Left renal cortex interstitium (tissue), 4 donors: ENCODE results near the gene EXOC4. TPM values are rescaled to one million over a fixed set of nuclear protein-coding genes. Genes with fewer than 3 reads are reported as not detected.

Experiments used
- DNase-seq, 4 donors: peaks; one replicate each; pipeline ENCODE4 v3.0.0-alpha.2; 2013; ENCODE audit warnings: low read depth in 4 of 4, low spot score in 2 of 4, missing footprints in 1 of 4
- polyA plus RNA-seq, 4 donors: library from polyadenylated mRNA; unstranded; fragments of 120-200 nt; gene quantifications; one replicate each; pipeline ENCODE4 v1.2.1, GENCODE V29; 2013; ENCODE audit not compliant: insufficient read length in 4 of 4

The EXOC4 gene
- polyA plus RNA-seq, 4 donors = 62.5 to 71.8 (median 67.1) TPM

- no peak for DNase-seq
These were observed 435.8 kb downstream of the EXOC4 start for GRCh38 chr7:133688483-133689239.

DNA sequence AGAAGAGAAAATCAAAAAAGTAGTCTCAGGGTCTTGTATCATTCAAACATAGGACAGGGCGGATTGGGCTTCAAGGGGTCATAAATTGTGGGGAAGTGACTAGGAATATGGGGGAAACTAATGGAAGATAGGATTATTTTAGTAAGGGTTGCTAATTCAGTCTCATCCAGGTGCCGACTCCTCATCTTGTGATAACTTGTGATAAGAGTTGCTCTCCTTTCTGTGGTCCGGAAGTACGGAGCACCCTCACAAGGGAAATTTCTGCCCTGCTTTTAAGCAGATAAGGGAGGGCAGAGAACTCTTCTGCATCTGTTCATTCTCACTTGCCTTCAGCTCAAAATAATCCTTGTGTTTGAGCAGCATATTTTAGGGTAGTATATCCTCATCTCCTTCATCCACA is 437.9 kb downstream of the EXOC4 start:
- DNase-seq = no peak

- no peak for DNase-seq
These were observed 439.1 kb downstream of the EXOC4 start for GRCh38 chr7:133691727-133692610.

DNA sequence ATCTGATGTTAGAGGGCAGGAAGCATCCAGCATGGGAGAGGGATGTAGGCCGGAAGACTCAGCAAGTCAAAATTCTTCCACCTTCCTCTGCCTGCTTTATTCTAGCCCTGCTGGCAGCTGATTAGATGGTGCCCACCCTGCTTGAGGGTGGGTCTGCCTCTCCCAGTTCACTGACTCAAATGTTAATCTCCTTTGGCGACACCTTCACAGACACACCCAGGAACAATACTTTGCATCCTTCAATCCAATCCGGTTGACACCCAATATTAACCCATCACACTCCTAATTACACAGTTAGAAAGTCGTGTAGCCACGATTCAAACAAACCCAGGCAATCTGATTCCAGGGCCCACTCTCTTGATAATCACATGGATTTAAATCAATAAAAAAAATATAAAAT is 440.4 kb downstream of the EXOC4 start:
- no peak for DNase-seq

GRCh38 chr7:133696056-133696455 is 443.2 kb downstream of the EXOC4 start:
- no peak for DNase-seq

DNA sequence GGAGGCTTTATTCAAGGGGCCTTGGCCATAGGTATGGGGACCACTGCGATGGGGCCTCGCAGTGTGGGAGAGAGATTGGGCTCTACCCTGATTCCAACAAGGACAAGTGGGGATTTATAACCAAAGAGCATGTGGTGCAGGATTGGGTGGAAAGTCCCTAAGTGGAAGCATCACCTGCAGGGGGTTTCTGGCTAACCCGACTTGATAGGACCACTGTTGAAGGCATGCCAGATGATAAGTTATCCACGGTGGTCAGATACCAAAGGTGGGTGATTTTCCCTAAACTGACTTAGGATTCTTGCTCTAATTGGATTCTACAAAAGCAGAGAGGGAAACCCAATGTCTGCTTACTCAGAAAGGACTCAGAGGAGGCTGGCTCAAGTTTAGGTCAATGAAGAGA is 444.7 kb downstream of the EXOC4 start:
- no peak for DNase-seq

DNA sequence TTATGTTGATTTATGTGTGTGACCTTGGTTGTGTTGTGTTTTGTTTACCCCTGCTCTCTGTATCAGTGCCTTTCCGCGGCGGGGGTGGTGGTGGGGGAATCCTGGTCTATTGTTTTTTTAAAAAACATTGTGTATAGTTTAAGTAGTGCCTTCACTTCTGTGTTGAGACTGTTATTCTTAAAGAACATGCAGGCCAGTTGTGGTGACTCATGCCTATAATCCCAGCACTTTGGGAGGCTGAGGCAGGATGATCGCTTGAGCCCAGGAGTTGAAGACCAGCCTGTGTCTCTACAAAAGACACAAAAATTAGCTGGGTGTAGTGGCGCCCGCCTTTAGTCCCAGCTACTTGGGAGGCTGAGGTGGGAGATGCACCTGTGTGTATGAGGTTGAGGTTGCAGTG is 445.2 kb downstream of the EXOC4 start:
- DNase-seq = no peak

DNA sequence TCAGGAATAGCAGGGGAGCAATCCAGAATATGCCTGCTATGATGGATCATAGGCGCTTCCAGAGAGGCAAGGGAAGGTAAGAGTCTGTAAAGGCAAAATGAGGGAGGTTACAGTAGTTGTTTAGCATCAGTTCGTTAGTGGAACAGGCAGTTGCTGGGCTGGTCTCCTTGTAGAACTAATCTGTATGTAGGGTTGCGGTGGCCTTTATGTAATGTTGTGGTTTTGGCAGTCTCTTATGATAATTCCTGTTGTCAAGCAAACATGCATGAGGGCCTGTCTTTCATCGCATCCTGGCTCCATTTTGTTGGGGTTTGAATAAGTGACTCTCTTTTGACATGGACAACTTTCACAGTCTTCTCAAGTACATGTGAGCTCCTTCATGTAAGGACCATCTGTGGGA is 446.5 kb downstream of the EXOC4 start:
- no peak for DNase-seq

- DNase-seq = no peak
These were observed 449.2 kb downstream of the EXOC4 start for GRCh38 chr7:133702078-133702477.

- no peak for DNase-seq
These were observed 450.1 kb downstream of the EXOC4 start for GRCh38 chr7:133702960-133703359.

GRCh38 chr7:133703547-133703946 is 450.7 kb downstream of the EXOC4 start:
- no peak for DNase-seq

- DNase-seq = no peak
These were observed 451.6 kb downstream of the EXOC4 start for GRCh38 chr7:133704453-133704852.

DNA sequence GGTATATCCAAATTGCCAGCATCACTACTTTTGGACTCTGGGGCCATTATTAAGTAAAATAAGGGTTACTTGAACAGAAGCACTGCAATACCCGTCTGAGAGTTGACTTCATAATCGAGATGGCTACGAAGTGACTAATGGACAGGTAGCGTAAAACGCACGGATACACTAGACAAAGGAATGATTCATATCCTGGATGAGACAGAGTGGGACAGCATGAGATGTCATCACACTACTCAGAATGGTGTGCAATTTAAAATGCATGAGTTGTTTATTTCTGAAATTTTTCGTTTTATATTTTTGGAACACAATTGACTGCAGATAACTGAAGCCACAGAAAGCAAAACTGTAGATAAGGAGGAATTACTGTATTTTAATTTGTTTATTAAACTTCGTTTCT is 452.7 kb downstream of the EXOC4 start:
- no peak for DNase-seq

GRCh38 chr7:133706016-133706415 is 453.1 kb downstream of the EXOC4 start:
- DNase-seq = no peak

DNA sequence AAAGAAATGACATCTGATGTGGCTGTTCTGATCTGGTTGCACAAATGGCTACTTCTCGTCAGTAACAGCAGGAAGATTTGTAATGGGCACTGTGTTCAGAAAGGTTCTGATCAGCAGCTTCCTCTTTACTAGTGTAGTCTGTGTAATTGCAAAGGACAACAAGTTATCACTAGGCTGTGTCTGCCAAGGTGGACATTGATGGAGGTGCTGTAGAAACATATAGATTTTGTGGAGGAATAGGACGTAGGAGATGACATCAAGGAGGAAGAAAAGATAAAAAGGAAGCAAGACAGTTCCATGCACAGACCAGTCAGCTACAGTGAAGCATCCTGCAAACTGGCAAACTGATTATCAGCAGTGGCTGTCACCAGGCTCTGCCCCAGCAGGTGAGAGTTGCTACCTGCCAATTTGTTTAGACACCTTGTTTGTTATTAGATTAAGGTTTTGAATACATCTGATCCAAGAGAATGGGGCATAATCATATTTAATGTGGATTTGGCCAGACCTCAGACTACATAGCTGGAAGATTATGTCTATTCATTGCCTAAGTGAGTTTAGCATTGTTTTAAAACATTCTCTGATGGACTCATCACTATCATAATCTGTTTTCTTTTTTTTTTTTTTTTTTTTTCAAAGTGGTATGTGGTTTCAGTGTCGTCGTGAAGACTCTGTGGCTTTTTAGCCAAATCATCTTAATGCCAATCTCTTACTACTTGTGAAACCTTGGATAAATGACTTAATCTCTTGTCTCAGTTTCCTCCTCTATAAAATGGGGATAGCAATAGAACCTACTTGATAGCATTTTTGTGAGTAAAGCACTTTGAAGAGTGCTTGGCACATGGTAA is 456.4 kb downstream of the EXOC4 start:
- DNase-seq = no peak

- no peak for DNase-seq
These were observed 459.7 kb downstream of the EXOC4 start for GRCh38 chr7:133712544-133712943.

DNA sequence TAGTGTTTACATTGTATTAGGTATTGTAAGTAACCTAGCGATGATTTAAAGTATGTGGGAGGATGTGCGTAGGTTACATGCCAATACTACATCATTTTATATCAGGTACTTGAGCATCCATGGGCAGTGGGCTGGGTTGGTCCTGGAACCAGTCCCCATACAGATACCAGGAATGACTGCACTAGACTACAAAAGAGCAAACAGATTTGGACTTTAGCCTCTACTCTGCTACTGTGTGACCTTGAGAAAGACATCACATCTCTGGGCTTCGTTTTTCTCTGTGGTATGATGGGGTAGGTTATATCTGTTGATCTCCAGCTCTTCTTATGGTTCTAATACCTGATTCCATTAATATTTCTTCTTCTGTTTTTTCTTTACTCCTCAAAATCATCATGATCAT is 461.8 kb downstream of the EXOC4 start:
- no peak for DNase-seq

- DNase-seq = no peak
These were observed 465.3 kb downstream of the EXOC4 start for GRCh38 chr7:133718131-133718530.

- DNase-seq = no peak
These were observed 470.2 kb downstream of the EXOC4 start for GRCh38 chr7:133723044-133723443.

GRCh38 chr7:133724148-133724547 is 471.3 kb downstream of the EXOC4 start:
- DNase-seq = no peak

- no peak for DNase-seq
These were observed 471.8 kb downstream of the EXOC4 start for GRCh38 chr7:133724694-133725093.
